NCI-H2196 treated with DMSO at 0.1 percent for 48 hours (cell line): ENCODE measurements around the gene ANKS3.
"Not testable (repeated sequence)": the region's sequence is repeated elsewhere in the genome, so short reads cannot be mapped to it uniquely, and the experiment has no call there.

Source experiments
- DNase-seq: peaks from one replicate; lab custom pipeline; 2025; ENCODE audit not compliant: unreplicated experiment; lab: John Stamatoyannopoulos, UW

ANKS3 gene

DNA sequence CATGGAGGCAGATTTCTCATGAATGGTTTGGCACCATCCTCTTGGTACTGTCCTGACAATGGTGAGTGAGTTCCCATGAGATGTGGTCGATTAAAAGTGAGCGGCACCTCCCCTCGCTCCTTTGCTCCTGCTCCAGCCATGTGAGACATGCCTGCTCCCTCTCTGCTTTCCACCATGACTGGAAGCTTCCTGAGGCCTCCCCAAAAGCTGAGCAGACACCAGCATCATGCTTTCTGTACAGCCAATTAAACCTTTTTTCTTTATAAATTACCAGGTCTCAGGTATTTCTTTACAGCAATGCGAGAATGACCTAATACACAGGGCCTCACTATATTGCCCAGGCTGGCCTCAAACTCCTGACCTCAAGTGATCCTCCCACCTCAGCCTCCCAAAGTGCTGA is 20.8 kb upstream of the ANKS3 start:
- no peak for DNase-seq

DNA sequence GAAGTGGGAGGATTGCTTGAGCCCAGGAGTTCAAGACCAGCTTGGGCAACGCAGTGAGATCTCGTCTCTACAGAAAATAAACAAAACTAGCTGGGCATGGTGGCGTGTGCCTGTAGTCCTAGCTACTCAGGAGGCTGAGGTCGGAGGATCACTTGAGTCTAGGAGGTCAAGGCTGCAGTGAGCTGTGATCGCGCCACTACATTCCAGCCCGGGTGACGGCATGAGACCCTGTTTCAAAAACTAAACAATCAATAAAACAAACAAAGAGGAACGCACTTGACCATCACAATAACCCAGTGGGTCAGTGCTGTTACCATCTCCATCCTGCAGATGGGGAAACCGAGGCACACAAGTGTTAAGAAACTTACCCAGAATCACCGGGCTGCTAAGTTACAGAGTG is 19.2 kb upstream of the ANKS3 start:
- DNase-seq: no peak

GRCh38 chr16:4752351-4753100 is 18.5 kb upstream of the ANKS3 start:
- DNase-seq: no peak

DNA sequence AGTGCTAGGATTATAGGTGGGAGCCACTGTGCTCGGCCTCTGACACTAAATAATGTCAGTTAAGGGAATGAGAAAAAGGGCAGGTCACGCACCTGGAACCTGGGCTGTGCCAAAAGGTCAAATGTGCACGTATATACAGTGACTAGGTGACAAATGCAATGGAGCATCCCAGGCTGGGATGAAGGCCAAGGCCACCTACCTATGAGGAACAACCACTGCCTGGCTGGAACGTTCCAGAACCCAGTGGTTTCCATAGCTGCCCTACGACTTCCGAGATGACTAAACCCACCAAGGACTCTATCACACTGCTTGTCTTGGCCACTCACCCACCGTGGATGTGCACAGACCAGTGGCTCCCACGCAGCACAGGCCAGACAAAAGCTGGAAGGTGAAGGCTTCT is 16.8 kb upstream of the ANKS3 start:
- DNase-seq: no peak

- DNase-seq: no peak
Observed at GRCh38 chr16:4749700-4750257, 15.7 kb upstream of the ANKS3 start.

- DNase-seq: no peak
Observed at GRCh38 chr16:4748682-4749411, 14.8 kb upstream of the ANKS3 start.

GRCh38 chr16:4747906-4748681 is 14.0 kb upstream of the ANKS3 start:
- DNase-seq: no peak

DNA sequence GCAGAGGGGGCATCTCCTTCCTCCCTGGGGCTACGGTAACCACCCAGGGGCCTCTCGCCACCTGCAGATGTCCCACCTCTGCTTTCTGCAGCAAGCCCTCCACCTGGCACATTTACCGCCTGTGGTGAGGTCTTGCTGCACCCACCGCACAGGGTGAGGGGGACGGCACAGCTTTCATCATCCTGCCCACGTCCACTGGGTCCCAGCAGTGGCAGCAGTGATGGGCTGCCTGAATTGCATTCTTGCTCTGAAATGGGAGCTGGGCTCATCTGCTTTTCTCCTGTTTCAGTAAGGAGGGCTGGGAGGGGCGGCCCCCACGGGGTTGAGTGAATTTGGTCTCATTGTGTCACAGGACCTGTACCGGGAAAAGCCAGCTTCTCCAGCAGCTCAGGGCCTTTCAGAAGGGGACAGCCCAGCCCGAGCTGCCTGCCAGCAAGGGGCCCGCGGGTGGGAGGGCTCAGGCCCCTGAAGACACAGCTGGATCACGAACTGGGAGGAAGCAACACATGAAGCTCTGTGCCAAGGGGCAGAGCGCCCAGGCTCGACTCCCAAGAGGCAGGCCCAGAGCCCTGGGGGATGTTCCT is 13.0 kb upstream of the ANKS3 start:
- DNase-seq: no peak

- DNase-seq: no peak
Observed at GRCh38 chr16:4746215-4746614, 12.1 kb upstream of the ANKS3 start.

- DNase-seq: no peak
Observed at GRCh38 chr16:4745274-4745569, 11.2 kb upstream of the ANKS3 start.

DNA sequence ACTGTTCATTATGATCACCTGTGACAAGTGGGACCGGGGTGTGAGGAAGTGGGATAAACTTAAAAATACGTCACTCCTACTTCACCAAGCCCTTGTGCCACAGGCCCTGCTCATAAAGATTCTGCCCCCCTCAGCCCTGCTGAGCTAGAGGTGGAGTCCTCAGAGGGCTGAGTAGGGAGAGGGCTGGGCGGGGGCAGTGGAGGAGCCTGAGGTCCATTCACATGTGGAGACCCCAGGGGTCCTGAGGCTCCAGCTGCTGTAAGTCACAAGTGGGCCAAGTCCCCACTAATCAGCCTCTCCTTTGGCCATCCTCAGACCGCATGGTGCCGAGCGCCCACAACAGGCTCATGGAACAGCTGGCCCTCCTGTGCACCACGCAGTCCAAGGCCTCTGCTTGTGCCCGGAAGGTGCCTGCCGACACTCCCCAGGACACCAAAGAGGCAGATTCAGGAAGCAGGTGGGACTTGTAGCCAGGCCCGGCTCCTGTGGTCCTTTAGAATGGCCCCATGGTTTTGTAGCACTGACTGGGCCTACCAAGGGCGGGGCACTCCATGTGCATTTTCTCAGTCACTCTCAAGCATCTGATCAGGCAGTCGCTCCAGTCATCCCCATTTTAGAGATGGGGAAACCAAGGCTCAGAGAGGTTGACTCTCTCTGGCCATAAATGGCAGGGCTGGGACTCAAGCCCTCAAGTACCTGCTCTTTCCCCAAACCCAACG is 10.6 kb upstream of the ANKS3 start:
- DNase-seq: no peak

DNA sequence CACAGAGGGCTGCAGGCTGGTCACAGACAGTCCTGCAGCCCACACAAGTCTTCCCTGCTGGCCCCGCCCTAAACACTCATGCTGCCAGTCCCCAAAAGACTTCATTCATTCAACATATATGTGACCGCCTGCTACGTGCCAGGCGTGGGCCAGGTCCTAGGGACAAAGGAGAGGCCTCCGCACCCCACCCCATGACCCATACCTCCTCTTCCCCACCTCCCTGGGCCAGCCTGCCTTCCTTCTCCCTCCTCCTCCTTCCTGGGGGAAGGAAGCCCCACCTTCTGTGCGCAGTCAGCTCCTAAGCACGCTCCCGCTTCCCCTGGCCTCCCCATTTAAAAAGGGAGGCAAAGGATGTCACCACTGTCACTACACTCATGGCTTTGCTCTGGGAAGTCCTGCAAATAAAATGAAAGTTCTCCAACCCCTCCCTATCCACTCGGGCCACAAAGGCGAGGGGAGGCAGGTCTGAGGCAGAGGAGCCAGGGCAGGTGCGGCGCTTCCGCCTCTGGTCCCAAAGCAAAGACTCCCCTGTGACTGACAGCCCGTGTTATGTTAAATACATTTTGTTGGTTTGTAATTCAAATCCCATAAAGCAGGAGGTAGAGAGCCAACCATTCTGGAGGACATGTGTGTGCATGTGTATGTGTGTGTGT is 9.3 kb upstream of the ANKS3 start:
- DNase-seq: no peak

- DNase-seq: not testable (repeated sequence)
Observed at GRCh38 chr16:4738370-4738769, 4.3 kb upstream of the ANKS3 start.

DNA sequence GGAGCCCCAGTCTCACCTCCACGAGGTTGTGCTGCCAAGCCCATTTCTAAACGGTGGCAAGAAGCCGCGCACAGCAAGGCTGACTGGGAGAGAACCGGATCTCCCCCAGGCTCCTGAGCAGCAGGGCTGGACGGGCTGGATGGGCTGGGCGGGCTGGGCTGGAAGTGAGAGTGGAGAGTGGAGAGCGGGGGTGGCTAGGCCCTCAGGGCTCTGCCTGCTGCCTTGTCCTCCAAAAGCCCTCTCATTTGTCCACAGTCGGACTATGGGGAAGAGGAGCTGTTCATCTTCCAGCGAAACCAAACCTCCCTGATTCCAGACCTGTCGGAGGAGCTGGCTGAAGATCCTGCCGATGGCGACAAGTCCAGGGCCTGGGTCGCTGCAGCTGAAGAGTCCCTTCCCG is 3.5 kb upstream of the ANKS3 start:
- no peak for DNase-seq

- DNase-seq: no peak
Observed at GRCh38 chr16:4736546-4736945, 2.5 kb upstream of the ANKS3 start.

DNA sequence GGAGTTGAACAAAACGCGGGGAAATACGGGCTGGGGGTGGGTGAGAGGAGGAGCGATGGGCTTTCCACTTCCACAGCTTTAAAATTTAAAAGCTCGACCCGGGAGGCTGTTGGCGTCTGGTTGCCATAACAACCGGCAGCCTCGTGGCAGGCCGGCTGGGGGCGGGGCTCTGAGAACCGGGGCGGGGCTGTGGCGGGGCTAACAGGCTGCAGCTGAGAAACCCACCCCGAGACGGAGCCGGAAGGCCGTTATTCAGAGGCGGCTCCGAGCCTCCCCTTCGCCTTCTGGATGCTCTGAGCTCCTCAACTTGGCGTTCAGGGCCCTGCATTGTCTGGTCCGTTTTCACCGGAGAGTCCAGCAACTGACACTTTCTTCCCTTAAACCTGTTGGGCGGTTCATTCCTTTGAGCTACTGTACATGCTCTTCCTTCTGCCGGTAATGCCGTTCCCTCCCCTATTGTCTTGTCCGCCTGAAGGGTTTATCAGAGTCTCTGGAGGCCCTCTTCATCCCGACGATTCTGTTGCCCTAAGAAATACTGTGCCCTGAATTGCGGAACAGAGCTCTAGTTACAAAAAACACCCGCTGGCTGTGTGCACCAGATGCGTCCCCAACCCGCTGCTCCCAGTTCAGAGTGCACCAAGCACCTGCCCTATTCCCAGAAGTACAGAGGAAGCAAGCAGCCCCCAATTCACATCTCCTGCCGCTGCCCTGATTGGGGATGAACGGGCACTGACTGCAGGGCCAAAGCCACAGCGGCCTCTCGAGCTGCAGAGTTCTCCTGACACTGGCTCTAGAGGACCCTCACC is 862 bp upstream of the ANKS3 start:
- DNase-seq: peak; percentile 71

DNA sequence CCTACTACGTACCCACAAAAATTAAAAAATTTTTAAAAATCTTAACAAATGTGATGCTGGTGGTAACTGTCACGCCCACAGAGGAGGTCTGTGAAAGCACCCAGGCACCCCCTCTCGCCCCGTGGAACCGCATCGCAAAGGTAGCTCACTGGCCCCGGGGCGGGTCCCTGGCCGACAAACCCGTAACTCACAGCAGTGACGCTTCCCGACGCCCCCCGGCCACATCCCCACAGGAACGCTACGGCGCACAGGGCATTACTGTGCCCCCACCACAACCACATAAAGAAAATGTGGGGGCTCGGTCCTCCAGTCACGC is 366 bp downstream of the ANKS3 start:
- no peak for DNase-seq

DNA sequence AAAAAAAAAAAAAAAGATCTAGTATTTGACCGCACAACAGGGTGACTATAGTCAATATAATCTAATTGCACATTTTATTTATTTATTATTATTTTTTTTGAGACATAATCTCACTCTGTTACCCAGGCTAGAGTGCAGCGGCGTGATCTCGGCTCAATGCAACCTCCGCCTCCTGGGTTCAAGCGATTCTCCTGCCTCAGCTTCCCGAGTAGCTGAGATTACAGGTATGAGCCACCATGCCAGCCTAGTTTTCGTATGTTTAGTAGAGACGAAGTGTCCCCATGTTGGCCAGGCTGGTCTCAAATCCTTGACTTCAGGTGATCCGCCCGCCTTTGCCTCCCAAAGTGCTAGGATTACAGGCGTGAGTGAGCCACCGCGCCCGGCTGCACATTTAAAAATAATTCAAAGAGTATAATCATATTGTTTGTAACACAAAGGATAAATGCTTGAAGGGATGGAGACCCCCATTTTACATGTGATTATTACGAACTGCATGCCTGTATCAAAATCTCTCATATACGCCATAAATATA is 794 bp downstream of the ANKS3 start:
- DNase-seq: no peak

- no peak for DNase-seq
Observed at GRCh38 chr16:4729876-4730275, 4.2 kb downstream of the ANKS3 start.
